ENCODE measurements around the gene GPR84. TPM values are rescaled to one million over a fixed set of nuclear protein-coding genes. Genes with fewer than 3 reads are reported as not detected.

GPR84 gene
- total and polyA plus RNA-seq, 9 of the 15 experiments (the other 6 are each of a cell fraction or from before 2014, with no cell fraction given) = 0.07 to 0.18 (median 0.11) TPM; not detected in 5

GRCh38 chr12:54359762-54360351, 4.4 kb downstream of the GPR84 start (continued):
- TF ChIP-seq HDAC2 (IDR thresholded peaks at IDR 0.05) (peak; percentile 99), ZSCAN32 (CRISPR knock-in tag; IDR thresholded peaks at IDR 0.05) (no peak), ZNF717 (CRISPR knock-in tag; IDR thresholded peaks at IDR 0.05) (no peak), BCOR (IDR thresholded peaks at IDR 0.05) (peak; percentile 100), PCBP1 (IDR thresholded peaks at IDR 0.05; ENCODE audit: low read depth, low read length, poor library complexity, severe bottlenecking) (no peak), SFPQ (IDR thresholded peaks at IDR 0.05; ENCODE audit: low read depth, low read length) (no peak), TBP (optimal IDR thresholded peaks at IDR 0.05; ENCODE audit: low read depth, low read length) (no peak), RREB1 (CRISPR knock-in tag; IDR thresholded peaks at IDR 0.05) (no peak), ZNF395 (CRISPR knock-in tag; IDR thresholded peaks at IDR 0.05) (no peak), MIER1 (IDR thresholded peaks at IDR 0.05; ENCODE audit: low read depth) (peak; percentile 71; the same call in 1 of the 2 replicates)

All from K562 (cell line).